Body of pancreas (tissue), 4 donors: ENCODE measurements around the gene GSDMA. TPM values are rescaled to one million over a fixed set of nuclear protein-coding genes. Genes with fewer than 3 reads are reported as not detected.
A peak's percentile ranks its signal among the peaks of the same experiment; 100 is the strongest.
"Not testable (repeated sequence)": the region's sequence is repeated elsewhere in the genome, so short reads cannot be mapped to it uniquely, and the experiment has no call there.

Experiments
- ATAC-seq: fragments of 150-250 bp; one replicate; pipeline ENCODE4 v1.9.1; 2016
- DNase-seq, 4 donors: peaks; one replicate each; pipeline ENCODE4 v3.0.0-alpha.2; 2019
- H3K27ac ChIP-seq, 4 donors: fragments of 200-600 bp; sonication (generic); 1 replicate in 3 of 4; 2 replicates in 1 of 4; pipeline versions ENCODE4 v1.5.1 to v1.6.1; 2016 to 2019; ENCODE audit warnings: mild to moderate bottlenecking in 1 of 4, mixed read lengths in 1 of 4, moderate library complexity in 1 of 4
- H3K27me3 ChIP-seq, 2 donors: fragments of 200-600 bp; sonication (generic); one replicate each; pipeline ENCODE4 v1.6.0; 2016; ENCODE audit warnings: mild to moderate bottlenecking in 1 of 2
- H3K36me3 ChIP-seq, 2 donors: fragments of 200-600 bp; sonication (generic); replicated peaks in 1 of 2; 2 replicates each; pipeline ENCODE4 v1.5.1; 2016; ENCODE audit warnings: low read depth in 2 of 2; ENCODE audit not compliant: insufficient read depth in 1 of 2
- H3K4me1 ChIP-seq: fragments of 200-600 bp; sonication (generic); one replicate; pipeline ENCODE4 v1.6.0; 2016
- H3K4me3 ChIP-seq, 2 donors: fragments of 200-600 bp; sonication (generic); 1 replicate in 1 of 2; 2 replicates in 1 of 2; pipeline ENCODE4 v1.5.1; 2016 to 2019
- H3K9me3 ChIP-seq, 3 donors: fragments of 200-600 bp; sonication (generic); 1 replicate in 2 of 3; 2 replicates in 1 of 3; pipeline ENCODE4 v1.5.1; 2016
- CTCF ChIP-seq, 7 experiments: fragments of 450-650 bp in 4 of 7; fragments of 200-600 bp in 3 of 7; sonication (generic) in 3 of 7; IDR thresholded peaks; one replicate each; pipeline ENCODE4 v1.5.1; 2016 to 2019; ENCODE audit warnings: antibody characterized with exemption in 7 of 7
- POLR2A ChIP-seq, 3 donors: fragments of 450-650 bp; IDR thresholded peaks; one replicate each; pipeline ENCODE4 v1.6.1; 2016; ENCODE audit warnings: antibody characterized with exemption in 3 of 3, mild to moderate bottlenecking in 2 of 3
- WGBS, 2 donors: methylation state at CpG; one replicate each; pipeline ENCODE4 v1.1.5; 2017; 5-methylcytosine and 5-hydroxymethylcytosine counted together
- intact Hi-C: fragments of 100-400 bp; cut with DNase I; formaldehyde crosslinking; loops from one replicate; pipeline ENCODE4 v1.15.1; 2023
- total RNA-seq, 2 donors: library from RNA; depleted of rRNA; stranded (reverse); fragments of >200 nt; gene quantifications; one replicate each; pipeline ENCODE4 v1.1.0, GENCODE V29; 2016

The GSDMA gene
- total RNA-seq, 2 donors from 2014 or later: 3.4 TPM; not detected in 1

- H3K36me3 ChIP-seq: no peaks in the 10 kb centered on the region
- intact Hi-C loops: no loop called here
- TF ChIP-seq CTCF (IDR thresholded peaks at IDR 0.05) (peak in 1 of 7 experiments; percentile 10), POLR2A (IDR thresholded peaks at IDR 0.05) (no peak)
- no peak overlapping the region for H3K27ac ChIP-seq
- no peaks in the 10 kb centered on the region for H3K9me3 ChIP-seq
- no peaks in the 10 kb centered on the region for H3K27me3 ChIP-seq
- peak; percentile 15 for ATAC-seq
- H3K4me1 ChIP-seq: no peaks in the 10 kb centered on the region
- DNase-seq: peak in 1 of 4 donors; percentile 12
- WGBS, 2 donors: 53 to 69% methylated on average over 6 of the region's 6 CpGs
- H3K4me3 ChIP-seq: no peak overlapping the region
These were observed 23.0 kb upstream of the GSDMA start for GRCh38 chr17:39939588-39940419.

DNA sequence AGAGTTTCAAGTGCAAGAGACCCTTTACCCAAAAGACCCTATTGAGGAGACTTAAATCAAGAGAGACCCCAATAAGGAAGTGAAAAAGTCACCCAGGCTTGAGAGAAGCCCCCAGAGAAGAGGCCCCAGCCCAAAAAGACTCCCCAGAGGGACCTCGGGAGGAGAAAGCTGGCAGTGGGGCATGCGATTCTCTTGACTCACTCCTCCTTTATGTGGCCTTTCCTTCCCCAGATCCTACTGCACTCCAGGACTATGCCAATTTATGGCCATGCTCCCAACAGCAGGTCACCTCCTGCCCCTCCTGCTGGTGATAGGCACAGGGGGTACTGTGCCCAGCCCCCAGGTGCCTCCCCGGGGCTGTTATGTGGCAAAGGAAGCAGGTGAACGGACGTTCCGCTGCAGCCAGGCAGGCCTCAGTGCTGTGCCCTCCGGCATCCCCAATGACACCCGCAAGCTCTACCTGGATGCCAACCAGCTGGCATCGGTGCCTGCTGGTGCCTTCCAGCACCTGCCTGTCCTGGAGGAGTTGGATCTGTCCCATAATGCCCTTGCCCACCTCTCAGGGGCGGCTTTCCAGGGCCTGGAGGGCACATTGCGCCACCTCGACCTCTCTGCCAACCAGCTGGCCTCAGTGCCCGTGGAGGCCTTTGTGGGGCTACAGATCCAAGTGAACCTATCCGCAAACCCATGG lies 19.0 kb upstream of the GSDMA start:
- no peaks in the 10 kb centered on the region for H3K27me3 ChIP-seq
- H3K9me3 ChIP-seq: no peaks in the 10 kb centered on the region
- H3K36me3 ChIP-seq: no peaks in the 10 kb centered on the region
- no peak for ATAC-seq
- intact Hi-C loops: no loop called here
- 79 to 82% methylated on average over 7 to 14 of the region's 14 CpGs for WGBS, 2 donors
- no peaks in the 10 kb centered on the region for H3K4me1 ChIP-seq
- no peak overlapping the region for H3K4me3 ChIP-seq
- H3K27ac ChIP-seq: no peak overlapping the region
- TF ChIP-seq POLR2A (IDR thresholded peaks at IDR 0.05) (no peak), CTCF (IDR thresholded peaks at IDR 0.05) (no peak)
- DNase-seq: no peak

DNA sequence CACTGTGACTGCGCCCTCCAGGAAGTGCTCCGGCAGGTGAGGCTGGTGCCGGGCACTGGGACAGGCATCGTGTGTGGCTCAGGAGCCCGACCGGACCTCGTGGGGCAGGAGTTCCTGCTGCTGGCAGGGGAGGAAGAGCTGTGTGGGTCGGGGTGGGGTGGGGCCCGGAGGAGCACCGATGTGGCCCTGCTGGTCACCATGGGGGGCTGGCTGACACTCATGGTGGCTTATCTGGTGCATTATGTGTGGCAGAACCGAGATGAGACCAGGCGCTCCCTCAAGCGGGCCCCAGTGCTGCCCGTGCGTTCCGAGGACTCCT lies 18.5 kb upstream of the GSDMA start:
- 68 to 92% methylated on average over 4 to 13 of the region's 16 CpGs for WGBS, 2 donors
- Histone ChIP-seq H3K36me3 (no peaks in the 10 kb centered on the region), H3K4me3 (no peak overlapping the region), H3K4me1 (no peaks in the 10 kb centered on the region), H3K27ac (no peak overlapping the region), H3K27me3 (no peaks in the 10 kb centered on the region), H3K9me3 (no peaks in the 10 kb centered on the region)
- DNase-seq: no peak
- intact Hi-C loops: no loop called here
- ATAC-seq: no peak
- TF ChIP-seq CTCF (IDR thresholded peaks at IDR 0.05) (no peak), POLR2A (IDR thresholded peaks at IDR 0.05) (no peak)

- 69 to 83% methylated on average over 13 to 15 of the region's 15 CpGs for WGBS, 2 donors
- DNase-seq: no peak
- no peak for ATAC-seq
- no peaks in the 10 kb centered on the region for H3K27me3 ChIP-seq
- H3K9me3 ChIP-seq: no peaks in the 10 kb centered on the region
- intact Hi-C loops: no loop called here
- no peak for TF ChIP-seq CTCF (IDR thresholded peaks at IDR 0.05)
- no peak for TF ChIP-seq POLR2A (IDR thresholded peaks at IDR 0.05)
- no peak overlapping the region for H3K27ac ChIP-seq
- no peaks in the 10 kb centered on the region for H3K36me3 ChIP-seq
- peaks cover 9% of the 10 kb centered on the region for H3K4me1 ChIP-seq
- H3K4me3 ChIP-seq: no peak overlapping the region
These were observed 16.1 kb upstream of the GSDMA start for GRCh38 chr17:39946551-39947330.

GRCh38 chr17:39948489-39948828 lies 14.3 kb upstream of the GSDMA start:
- DNase-seq, H3K9me3 ChIP-seq, intact Hi-C loops, H3K36me3 ChIP-seq, ATAC-seq, H3K27ac ChIP-seq, H3K4me3 ChIP-seq, H3K27me3 ChIP-seq: not testable (repeated sequence)
- WGBS, 2 donors: 91 to 93% methylated on average over 4 to 5 of the region's 5 CpGs
- peaks cover 19% of the 10 kb centered on the region for H3K4me1 ChIP-seq
